OCI-LY3 (cell line): Measurements from ENCODE around the gene PCDH12.

Experiments used
- EZH2phosphoT487 ChIP-seq: fragments of 200-600 bp; shearing (Covaris generic); IDR thresholded peaks from 2 replicates; pipeline ENCODE4 v1.6.1; 2018; ENCODE audit warnings: antibody characterized with exemption, mixed run types, low read depth
- TF ChIP-seq, protein P1 (sequence below): fragments of 200-600, 300-600 bp; sonication (generic); IDR thresholded peaks from 2 replicates; pipeline ENCODE4 v1.5.1; 2014; ENCODE audit warnings: antibody characterized with exemption, low read length, low read depth

DNA sequence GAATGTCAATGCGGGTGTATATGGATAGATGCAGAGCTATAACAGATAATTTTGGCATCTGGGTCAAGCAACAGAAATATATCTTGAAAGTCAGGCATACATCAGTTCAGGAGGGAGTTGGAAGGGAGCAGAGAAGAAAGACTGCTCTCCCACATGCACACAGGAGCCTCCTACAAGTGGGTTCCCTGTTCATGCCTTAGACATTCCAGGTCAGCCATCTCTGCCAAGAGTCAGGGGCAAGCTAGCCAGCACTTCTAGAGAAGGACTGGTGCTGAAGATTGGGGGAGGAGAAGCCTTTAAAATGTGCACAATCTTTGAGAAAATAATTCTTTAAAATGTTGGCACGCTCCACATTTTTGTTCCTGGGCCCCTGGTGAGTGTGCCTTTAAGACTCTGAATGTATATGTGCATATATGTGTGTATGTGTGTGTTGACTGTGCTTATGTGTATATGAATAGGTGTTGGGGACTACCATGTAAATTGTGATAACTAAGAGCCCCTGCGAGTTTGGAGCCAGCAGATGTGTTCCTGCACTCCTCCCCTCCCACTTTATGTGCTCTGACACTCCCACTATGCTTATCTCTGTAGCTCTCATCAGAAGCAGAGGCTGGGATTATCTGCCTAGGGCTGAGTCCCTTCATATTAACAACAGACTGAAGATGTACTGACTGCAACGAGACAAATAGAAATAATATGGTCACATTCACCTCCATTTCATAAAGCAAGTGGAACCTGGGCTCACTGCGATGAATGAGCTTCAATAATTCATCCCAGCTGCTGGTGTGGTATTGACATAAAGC is 55.8 kb downstream of the PCDH12 start:
- TF ChIP-seq, protein P1, sequence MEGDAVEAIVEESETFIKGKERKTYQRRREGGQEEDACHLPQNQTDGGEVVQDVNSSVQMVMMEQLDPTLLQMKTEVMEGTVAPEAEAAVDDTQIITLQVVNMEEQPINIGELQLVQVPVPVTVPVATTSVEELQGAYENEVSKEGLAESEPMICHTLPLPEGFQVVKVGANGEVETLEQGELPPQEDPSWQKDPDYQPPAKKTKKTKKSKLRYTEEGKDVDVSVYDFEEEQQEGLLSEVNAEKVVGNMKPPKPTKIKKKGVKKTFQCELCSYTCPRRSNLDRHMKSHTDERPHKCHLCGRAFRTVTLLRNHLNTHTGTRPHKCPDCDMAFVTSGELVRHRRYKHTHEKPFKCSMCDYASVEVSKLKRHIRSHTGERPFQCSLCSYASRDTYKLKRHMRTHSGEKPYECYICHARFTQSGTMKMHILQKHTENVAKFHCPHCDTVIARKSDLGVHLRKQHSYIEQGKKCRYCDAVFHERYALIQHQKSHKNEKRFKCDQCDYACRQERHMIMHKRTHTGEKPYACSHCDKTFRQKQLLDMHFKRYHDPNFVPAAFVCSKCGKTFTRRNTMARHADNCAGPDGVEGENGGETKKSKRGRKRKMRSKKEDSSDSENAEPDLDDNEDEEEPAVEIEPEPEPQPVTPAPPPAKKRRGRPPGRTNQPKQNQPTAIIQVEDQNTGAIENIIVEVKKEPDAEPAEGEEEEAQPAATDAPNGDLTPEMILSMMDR = no peak
- no peak for TF ChIP-seq EZH2phosphoT487
